Keratinocyte (primary cell): ENCODE measurements around the gene PKNOX2. TPM values are rescaled to one million over a fixed set of nuclear protein-coding genes. Genes with fewer than 3 reads are reported as not detected.

Experiments used
- DNase-seq: peaks from one replicate; pipeline ENCODE4 v3.0.0-alpha.2; 2011; ENCODE audit warnings: low read depth, missing footprints, low spot score
- FAIRE-seq: peaks from 2 replicates; lab custom pipeline; 2011; peaks lifted over from hg19 to GRCh38; lab: Jason Lieb, UNC
- H2AFZ ChIP-seq: 2 replicates; pipeline ENCODE4 v1.6.0; 2012; ENCODE audit warnings: low read length, control low read depth, inconsistent platforms; ENCODE audit not compliant: control insufficient read depth
- H3K27ac ChIP-seq: 2 replicates; pipeline ENCODE4 v1.5.1; 2011; ENCODE audit warnings: low read length; ENCODE audit not compliant: control insufficient read depth, insufficient read depth
- H3K27me3 ChIP-seq: 3 replicates; pipeline ENCODE4 v1.6.0; 2011; ENCODE audit warnings: low read length; ENCODE audit not compliant: control insufficient read depth, insufficient read depth; ENCODE audit errors: extremely low read depth
- H3K36me3 ChIP-seq, 2 experiments: 2 replicates in 1 of 2; 3 replicates in 1 of 2; pipeline ENCODE4 v1.5.1; 2011; ENCODE audit warnings: low read length in 2 of 2, mild to moderate bottlenecking in 1 of 2; ENCODE audit not compliant: control insufficient read depth in 2 of 2, insufficient read depth in 2 of 2; ENCODE audit errors: extremely low read depth in 1 of 2
- H3K4me1 ChIP-seq: 3 replicates; pipeline ENCODE4 v1.5.1; 2011; ENCODE audit warnings: low read length; ENCODE audit not compliant: control insufficient read depth, insufficient read depth; ENCODE audit errors: extremely low read depth
- H3K4me2 ChIP-seq: 3 replicates; pipeline ENCODE4 v1.6.0; 2011; ENCODE audit warnings: low read depth, low read length; ENCODE audit not compliant: control insufficient read depth, insufficient read depth; ENCODE audit errors: extremely low read depth
- H3K4me3 ChIP-seq, 3 experiments: fragments of 200-600 bp in 1 of 3; sonication (generic) in 1 of 3; 2 replicates in 2 of 3; 3 replicates in 1 of 3; pipeline ENCODE4 v1.5.1; 2011 to 2016; ENCODE audit warnings: low read length in 3 of 3, mild to moderate bottlenecking in 3 of 3, control low read depth in 2 of 3, inconsistent platforms in 1 of 3, low read depth in 1 of 3, mixed read lengths in 1 of 3, mixed run types in 1 of 3, moderate library complexity in 1 of 3; ENCODE audit not compliant: control insufficient read depth in 2 of 3, insufficient read depth in 2 of 3; ENCODE audit errors: extremely low read depth in 1 of 3
- H3K79me2 ChIP-seq: 2 replicates; pipeline ENCODE4 v1.6.0; 2012; ENCODE audit warnings: low read length; ENCODE audit not compliant: control insufficient read depth, insufficient read depth
- H3K9ac ChIP-seq: 3 replicates; pipeline ENCODE4 v1.6.0; 2011; ENCODE audit warnings: low read length; ENCODE audit not compliant: control insufficient read depth, insufficient read depth; ENCODE audit errors: extremely low read depth
- H3K9me1 ChIP-seq: 3 replicates; pipeline ENCODE4 v1.6.0; 2011; ENCODE audit warnings: low read length; ENCODE audit not compliant: control insufficient read depth, insufficient read depth; ENCODE audit errors: extremely low read depth
- H3K9me3 ChIP-seq: 2 replicates; pipeline ENCODE4 v1.5.1; 2012; ENCODE audit warnings: low read depth, low read length; ENCODE audit not compliant: control insufficient read depth
- H4K20me1 ChIP-seq: 3 replicates; pipeline ENCODE4 v1.6.0; 2011; ENCODE audit warnings: low read length; ENCODE audit not compliant: control insufficient read depth, insufficient read depth; ENCODE audit errors: extremely low read depth
- EZH2 ChIP-seq: IDR thresholded peaks from one replicate; pipeline ENCODE4 v1.6.1; 2012; ENCODE audit warnings: inconsistent platforms, mild to moderate bottlenecking, low read length, moderate library complexity
- dilution Hi-C: fragments of 300-500 bp; cut with MboI; formaldehyde crosslinking; loops from one replicate; pipeline ENCODE4 v1.7.0; 2020; ENCODE audit warnings: low sequenced_read_pairs; ENCODE audit not compliant: extremely low pct_ligation_motif_present
- polyA plus RNA-seq, 5 experiments: library from polyadenylated mRNA; depleted of rRNA in 3 of 5; stranded (reverse) in 3 of 5; stranded (forward) in 1 of 5; unstranded in 1 of 5; fragments of >200 nt; gene quantifications; 1 replicate in 1 of 5; 2 replicates in 3 of 5; 3 replicates in 1 of 5; pipeline versions ENCODE4 v1.2.1 to v1.2.3, GENCODE V29; 2011 to 2012; ENCODE audit warnings: missing spikeins in 2 of 5, low read depth in 1 of 5, low replicate concordance in 1 of 5
- TF ChIP-seq, protein P1 (sequence below), 3 experiments: IDR thresholded peaks in 1 of 3; conservative IDR thresholded peaks in 1 of 3; optimal IDR thresholded peaks in 1 of 3; 2 replicates in 2 of 3; 3 replicates in 1 of 3; pipeline versions ENCODE3 to v1.5.1; 2011; ENCODE audit warnings: low read length in 3 of 3, mild to moderate bottlenecking in 3 of 3, moderate library complexity in 2 of 3, control low read depth in 1 of 3, inconsistent platforms in 1 of 3; ENCODE audit not compliant: insufficient read depth in 2 of 3; ENCODE audit errors: extremely low read depth in 1 of 3

The PKNOX2 gene
- polyA plus RNA-seq, 1 donor (not counting 4 experiments of a cell fraction or from before 2014, with no cell fraction given), result 0.05 TPM

DNA sequence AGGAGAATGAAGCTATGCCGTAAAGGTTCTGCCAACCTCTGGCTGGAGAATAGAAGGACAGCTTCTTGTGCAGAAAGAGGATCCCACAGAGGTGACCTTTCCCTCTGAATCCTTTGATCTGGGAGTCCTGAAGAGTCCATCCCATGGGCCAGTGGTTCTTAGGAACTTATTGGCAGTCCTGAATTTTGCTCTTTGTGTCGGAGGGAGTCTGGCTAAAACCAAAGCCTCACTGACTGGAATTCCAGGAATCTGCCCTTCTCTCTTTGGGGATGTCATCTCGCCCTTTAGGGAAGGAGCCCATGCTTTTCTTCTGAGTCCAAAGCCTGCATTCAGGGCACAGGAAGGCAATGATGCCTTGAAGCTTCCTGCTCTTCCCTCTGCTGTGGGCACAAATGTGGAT lies 45.5 kb downstream of the PKNOX2 start:
- Histone ChIP-seq H3K4me3 (no peak overlapping the region), H3K4me1 (no peaks in the 10 kb centered on the region), H2AFZ (no peak overlapping the region), H3K36me3 (no peaks in the 10 kb centered on the region), H3K9ac (no peak overlapping the region), H3K27me3 (peaks cover 7% of the 10 kb centered on the region), H3K9me1 (no peaks in the 10 kb centered on the region), H3K9me3 (no peaks in the 10 kb centered on the region), H3K4me2 (no peak overlapping the region), H3K79me2 (no peaks in the 10 kb centered on the region), H3K27ac (no peak overlapping the region), H4K20me1 (no peaks in the 10 kb centered on the region)
- DNase-seq, result no peak
- dilution Hi-C loops, result no loop called here
- no peak for TF ChIP-seq EZH2
- TF ChIP-seq, protein P1, sequence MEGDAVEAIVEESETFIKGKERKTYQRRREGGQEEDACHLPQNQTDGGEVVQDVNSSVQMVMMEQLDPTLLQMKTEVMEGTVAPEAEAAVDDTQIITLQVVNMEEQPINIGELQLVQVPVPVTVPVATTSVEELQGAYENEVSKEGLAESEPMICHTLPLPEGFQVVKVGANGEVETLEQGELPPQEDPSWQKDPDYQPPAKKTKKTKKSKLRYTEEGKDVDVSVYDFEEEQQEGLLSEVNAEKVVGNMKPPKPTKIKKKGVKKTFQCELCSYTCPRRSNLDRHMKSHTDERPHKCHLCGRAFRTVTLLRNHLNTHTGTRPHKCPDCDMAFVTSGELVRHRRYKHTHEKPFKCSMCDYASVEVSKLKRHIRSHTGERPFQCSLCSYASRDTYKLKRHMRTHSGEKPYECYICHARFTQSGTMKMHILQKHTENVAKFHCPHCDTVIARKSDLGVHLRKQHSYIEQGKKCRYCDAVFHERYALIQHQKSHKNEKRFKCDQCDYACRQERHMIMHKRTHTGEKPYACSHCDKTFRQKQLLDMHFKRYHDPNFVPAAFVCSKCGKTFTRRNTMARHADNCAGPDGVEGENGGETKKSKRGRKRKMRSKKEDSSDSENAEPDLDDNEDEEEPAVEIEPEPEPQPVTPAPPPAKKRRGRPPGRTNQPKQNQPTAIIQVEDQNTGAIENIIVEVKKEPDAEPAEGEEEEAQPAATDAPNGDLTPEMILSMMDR (optimal IDR thresholded peaks at IDR 0.05 in 1 of 3, IDR thresholded peaks at IDR 0.05 in 1 of 3, conservative IDR thresholded peaks at IDR 0.05 in 1 of 3; ENCODE audit: extremely low read depth in 1 of 3, insufficient read depth in 2 of 3, low read length in 3 of 3), result no peak
- no peak for FAIRE-seq

DNA sequence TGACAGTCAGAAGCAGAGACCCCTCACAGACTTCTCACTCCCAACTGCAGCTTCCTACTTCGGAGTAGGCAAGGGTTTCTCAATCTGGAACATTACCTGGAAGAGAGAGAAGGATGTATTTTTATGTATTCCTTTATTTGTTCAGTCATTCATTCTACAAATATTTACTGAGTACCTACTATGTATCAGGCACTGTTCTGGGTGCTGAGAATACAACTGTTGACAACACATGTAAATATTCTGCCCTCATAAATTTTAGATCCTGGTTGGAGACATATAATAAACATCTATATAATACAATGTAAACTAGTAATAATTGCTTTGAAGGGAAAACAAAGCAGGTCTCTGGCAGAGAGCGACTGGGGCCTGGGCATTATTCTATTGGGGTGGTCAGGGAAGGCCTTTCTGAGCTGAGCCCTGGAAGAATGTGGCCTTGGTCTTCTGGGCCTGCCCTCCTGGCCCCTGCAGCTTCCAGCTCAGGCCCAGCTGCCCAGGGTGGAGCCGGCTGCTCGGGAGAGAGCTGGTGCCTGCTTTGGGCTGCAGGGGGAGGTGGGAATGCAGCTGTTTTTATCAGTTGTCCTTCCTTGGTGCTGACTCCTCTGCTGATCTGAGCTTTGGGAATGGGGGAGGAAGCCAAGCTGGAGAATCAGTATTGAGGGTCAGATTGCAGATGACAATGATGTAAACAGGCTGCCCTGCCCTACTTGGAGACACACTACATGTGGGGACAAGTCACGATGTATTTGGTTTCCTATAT lies 46.8 kb downstream of the PKNOX2 start:
- H3K36me3 ChIP-seq, result no peaks in the 10 kb centered on the region
- peaks cover 7% of the 10 kb centered on the region for H3K27me3 ChIP-seq
- no peaks in the 10 kb centered on the region for H3K9me3 ChIP-seq
- no peaks in the 10 kb centered on the region for H4K20me1 ChIP-seq
- H3K9ac ChIP-seq, result no peak overlapping the region
- H3K9me1 ChIP-seq, result no peaks in the 10 kb centered on the region
- dilution Hi-C loops, result no loop called here
- H3K79me2 ChIP-seq, result no peaks in the 10 kb centered on the region
- no peak overlapping the region for H2AFZ ChIP-seq
- no peak overlapping the region for H3K4me2 ChIP-seq
- no peak for FAIRE-seq
- no peak overlapping the region for H3K27ac ChIP-seq
- TF ChIP-seq, protein P1 (optimal IDR thresholded peaks at IDR 0.05 in 1 of 3, IDR thresholded peaks at IDR 0.05 in 1 of 3, conservative IDR thresholded peaks at IDR 0.05 in 1 of 3; ENCODE audit: extremely low read depth in 1 of 3, insufficient read depth in 2 of 3, low read length in 3 of 3), result no peak
- no peak for DNase-seq
- no peak overlapping the region for H3K4me3 ChIP-seq
- H3K4me1 ChIP-seq, result no peaks in the 10 kb centered on the region
